HFF-Myc (cell line): ENCODE data around the gene B4GALT2.

Source experiments
- DNase-seq: peaks from one replicate; pipeline ENCODE4 v3.0.0-alpha.2; 2011; ENCODE audit warnings: low read depth; ENCODE audit errors: extremely low read depth
- H3K4me3 ChIP-seq: replicated peaks from 2 replicates; pipeline ENCODE4 v1.5.1; 2011; ENCODE audit warnings: low read depth, mild to moderate bottlenecking, control low read depth, low read length
- TF ChIP-seq, protein P1 (sequence below): IDR thresholded peaks from 2 replicates; pipeline ENCODE4 v1.5.1; 2012; ENCODE audit warnings: mild to moderate bottlenecking, low read depth, low read length, control low read depth; ENCODE audit errors: missing control alignments

The B4GALT2 gene

DNA sequence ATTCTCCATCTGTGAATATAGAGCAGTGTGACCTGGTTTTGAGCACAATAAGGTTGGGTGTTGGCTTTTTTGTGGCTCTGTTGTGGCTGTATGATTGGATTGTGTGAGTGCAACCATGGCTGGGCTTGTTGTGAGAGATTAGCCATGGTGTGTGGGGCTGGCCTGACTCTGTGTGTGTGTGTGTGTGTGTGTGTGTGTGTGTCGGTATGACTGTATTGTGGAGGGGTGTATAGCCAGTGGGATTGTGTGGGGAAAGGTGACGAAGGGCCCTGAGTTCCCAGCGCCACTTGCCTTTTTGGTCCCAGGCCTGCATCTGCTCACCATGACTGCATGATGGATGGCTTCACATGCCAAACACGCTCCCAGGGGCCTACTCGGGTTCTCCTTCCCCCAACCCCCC lies 58.1 kb downstream of the B4GALT2 start:
- no peak overlapping the region for H3K4me3 ChIP-seq
- no peak for DNase-seq
- TF ChIP-seq, protein P1, sequence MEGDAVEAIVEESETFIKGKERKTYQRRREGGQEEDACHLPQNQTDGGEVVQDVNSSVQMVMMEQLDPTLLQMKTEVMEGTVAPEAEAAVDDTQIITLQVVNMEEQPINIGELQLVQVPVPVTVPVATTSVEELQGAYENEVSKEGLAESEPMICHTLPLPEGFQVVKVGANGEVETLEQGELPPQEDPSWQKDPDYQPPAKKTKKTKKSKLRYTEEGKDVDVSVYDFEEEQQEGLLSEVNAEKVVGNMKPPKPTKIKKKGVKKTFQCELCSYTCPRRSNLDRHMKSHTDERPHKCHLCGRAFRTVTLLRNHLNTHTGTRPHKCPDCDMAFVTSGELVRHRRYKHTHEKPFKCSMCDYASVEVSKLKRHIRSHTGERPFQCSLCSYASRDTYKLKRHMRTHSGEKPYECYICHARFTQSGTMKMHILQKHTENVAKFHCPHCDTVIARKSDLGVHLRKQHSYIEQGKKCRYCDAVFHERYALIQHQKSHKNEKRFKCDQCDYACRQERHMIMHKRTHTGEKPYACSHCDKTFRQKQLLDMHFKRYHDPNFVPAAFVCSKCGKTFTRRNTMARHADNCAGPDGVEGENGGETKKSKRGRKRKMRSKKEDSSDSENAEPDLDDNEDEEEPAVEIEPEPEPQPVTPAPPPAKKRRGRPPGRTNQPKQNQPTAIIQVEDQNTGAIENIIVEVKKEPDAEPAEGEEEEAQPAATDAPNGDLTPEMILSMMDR: no peak

DNA sequence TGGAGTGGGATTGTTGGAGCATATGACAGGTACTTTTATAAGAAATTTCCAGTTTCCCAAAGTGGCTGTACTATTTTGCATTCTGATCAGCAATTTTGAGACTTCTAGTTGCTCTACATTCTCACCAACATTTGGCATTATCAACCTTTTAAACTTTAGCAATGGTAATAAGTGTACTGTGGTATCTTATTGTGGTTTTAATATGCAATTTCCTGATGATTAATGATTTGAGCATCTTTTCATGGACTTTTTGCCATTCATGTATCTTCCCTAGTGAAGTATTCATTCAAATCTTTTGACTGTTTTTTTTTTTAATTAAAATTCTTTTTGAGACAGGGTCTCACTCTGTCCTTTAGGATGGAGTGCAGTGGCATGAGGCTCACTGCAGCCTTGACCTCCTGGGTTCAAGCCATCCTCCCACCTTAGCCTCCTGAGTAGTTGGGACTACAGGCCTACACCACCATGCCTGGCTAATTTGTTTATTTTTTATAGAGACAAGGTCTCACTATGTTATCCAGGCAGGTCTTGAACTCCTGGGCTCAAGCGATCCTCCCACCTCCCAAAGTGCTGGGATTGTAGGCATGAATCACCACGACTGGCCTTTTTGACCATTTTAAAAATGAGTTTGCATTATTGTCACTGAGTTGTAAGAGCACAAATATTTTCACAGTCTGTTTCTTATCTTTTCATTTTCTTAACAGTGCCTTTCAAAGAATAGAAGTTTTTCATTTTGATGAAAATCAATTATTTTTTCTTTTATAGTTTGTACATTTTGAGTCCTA lies 60.1 kb downstream of the B4GALT2 start:
- TF ChIP-seq, protein P1: no peak
- H3K4me3 ChIP-seq: no peak overlapping the region
- DNase-seq: no peak

DNA sequence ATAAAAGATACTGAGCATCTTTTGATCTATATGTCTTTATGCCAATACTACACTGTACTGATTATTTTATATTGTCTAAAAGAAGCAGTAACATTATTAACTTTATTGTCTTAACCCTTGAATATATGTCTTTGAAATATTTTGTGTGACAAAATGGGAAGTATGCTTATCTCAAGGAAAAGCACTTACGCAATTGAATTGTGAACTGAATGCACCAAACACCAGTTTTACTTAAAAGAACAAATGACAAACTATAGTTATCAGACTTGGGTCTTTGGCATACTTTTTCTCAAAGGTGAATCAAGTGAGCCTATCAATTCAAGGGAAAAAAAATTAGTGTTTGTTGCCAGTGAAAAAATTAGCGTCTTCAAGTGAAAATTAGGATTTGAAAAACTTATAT lies 61.4 kb downstream of the B4GALT2 start:
- no peak overlapping the region for H3K4me3 ChIP-seq
- no peak for DNase-seq
- TF ChIP-seq, protein P1: no peak
